ENCODE measurements around the gene KRT79. TPM values are rescaled to one million over a fixed set of nuclear protein-coding genes. Genes with fewer than 3 reads are reported as not detected.
"Not testable (repeated sequence)": the region's sequence is repeated elsewhere in the genome, so short reads cannot be mapped to it uniquely, and the experiment has no call there.

KRT79 gene
- total RNA-seq, 1 donor from 2014 or later = not detected

DNA sequence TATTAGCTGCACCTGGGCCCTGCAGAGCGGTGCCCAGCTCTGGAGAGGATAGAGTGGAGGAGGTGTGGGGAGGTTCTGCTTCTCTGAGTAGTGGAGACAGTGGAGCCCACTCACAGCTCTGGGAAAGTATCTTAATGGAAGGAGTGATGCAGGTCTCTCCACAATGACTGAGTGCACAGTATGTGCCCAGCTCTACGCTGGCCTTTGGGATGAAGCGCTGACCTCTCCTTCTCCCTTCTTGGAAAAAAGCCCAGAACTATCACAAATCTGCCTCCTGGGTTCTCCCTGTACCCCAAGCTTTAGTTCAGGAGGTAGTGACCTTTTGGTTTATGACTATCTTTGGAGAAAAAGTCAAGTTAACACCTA is 37.7 kb downstream of the KRT79 start:
- no peak overlapping the region for H3K27ac Mint-ChIP-seq (ENCODE audit: unreplicated experiment)
- TF ChIP-seq, protein P1, sequence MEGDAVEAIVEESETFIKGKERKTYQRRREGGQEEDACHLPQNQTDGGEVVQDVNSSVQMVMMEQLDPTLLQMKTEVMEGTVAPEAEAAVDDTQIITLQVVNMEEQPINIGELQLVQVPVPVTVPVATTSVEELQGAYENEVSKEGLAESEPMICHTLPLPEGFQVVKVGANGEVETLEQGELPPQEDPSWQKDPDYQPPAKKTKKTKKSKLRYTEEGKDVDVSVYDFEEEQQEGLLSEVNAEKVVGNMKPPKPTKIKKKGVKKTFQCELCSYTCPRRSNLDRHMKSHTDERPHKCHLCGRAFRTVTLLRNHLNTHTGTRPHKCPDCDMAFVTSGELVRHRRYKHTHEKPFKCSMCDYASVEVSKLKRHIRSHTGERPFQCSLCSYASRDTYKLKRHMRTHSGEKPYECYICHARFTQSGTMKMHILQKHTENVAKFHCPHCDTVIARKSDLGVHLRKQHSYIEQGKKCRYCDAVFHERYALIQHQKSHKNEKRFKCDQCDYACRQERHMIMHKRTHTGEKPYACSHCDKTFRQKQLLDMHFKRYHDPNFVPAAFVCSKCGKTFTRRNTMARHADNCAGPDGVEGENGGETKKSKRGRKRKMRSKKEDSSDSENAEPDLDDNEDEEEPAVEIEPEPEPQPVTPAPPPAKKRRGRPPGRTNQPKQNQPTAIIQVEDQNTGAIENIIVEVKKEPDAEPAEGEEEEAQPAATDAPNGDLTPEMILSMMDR (IDR thresholded peaks at IDR 0.05; ENCODE audit: partially characterized antibody, unreplicated experiment) = no peak
- H3K4me3 Mint-ChIP-seq (ENCODE audit: unreplicated experiment) = no peak overlapping the region
- H3K9me3 Mint-ChIP-seq (ENCODE audit: unreplicated experiment) = peaks cover 2% of the 10 kb centered on the region
- H3K36me3 Mint-ChIP-seq (ENCODE audit: unreplicated experiment) = no peaks in the 10 kb centered on the region
- DNase-seq = no peak
- H3K4me1 Mint-ChIP-seq (ENCODE audit: low read depth, unreplicated experiment) = peaks cover 2% of the 10 kb centered on the region
- H3K27me3 Mint-ChIP-seq (ENCODE audit: unreplicated experiment) = no peaks in the 10 kb centered on the region

DNA sequence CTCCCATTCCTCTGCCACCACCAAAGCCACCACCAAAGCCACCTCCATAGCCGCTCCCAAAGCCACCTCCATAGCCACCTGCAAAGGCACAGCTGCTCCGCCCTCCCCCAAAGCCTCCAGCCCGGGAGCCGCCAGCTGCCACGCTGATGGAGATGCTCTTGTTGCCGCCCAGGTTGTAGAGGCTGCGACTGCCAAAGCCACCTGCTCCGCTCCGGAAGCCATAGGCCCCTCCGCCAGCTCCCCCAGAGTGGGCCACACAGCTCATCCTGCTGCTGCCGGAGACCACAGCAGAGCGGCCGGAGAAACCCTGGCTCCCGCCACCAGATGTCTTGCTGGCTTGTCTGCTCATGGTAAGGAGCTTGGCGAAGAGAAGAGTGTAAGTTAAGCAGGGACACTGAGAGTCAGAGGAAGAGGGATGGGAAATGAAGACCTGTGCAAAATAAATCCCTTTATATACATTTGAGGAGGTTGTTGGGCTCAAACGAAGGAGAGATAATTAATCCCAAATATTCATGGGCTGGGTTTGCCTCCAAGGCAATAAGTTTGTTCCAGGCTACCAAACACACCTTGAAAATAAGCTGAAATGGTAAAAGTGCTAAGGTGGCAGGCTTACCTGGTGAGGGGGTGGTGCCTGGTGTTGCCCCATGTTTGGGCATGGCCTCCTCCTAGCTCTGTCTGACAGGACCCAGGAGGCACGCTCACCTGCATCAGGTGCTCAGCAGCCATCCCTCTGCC is 38.2 kb downstream of the KRT79 start, which contains the start of gene KRT3:
Gene KRT3, minus strand, starts transcription at position 424 of the 735 bp plus-strand sequence. Its CDS starts 75 bp downstream, at position 349.
- no peaks in the 10 kb centered on the region for H3K27me3 Mint-ChIP-seq (ENCODE audit: unreplicated experiment)
- H3K27ac Mint-ChIP-seq (ENCODE audit: unreplicated experiment) = no peak within 1 kb of the TSS
- no peak within 1 kb of the TSS for H3K4me3 Mint-ChIP-seq (ENCODE audit: unreplicated experiment)
- peaks cover 2% of the 10 kb centered on the region for H3K9me3 Mint-ChIP-seq (ENCODE audit: unreplicated experiment)
- no peak for DNase-seq
- H3K36me3 Mint-ChIP-seq (ENCODE audit: unreplicated experiment) = no peaks in the 10 kb centered on the region
- H3K4me1 Mint-ChIP-seq (ENCODE audit: low read depth, unreplicated experiment) = peaks cover 1% of the 10 kb centered on the region
- TF ChIP-seq, protein P1 (IDR thresholded peaks at IDR 0.05; ENCODE audit: partially characterized antibody, unreplicated experiment) = no peak

DNA sequence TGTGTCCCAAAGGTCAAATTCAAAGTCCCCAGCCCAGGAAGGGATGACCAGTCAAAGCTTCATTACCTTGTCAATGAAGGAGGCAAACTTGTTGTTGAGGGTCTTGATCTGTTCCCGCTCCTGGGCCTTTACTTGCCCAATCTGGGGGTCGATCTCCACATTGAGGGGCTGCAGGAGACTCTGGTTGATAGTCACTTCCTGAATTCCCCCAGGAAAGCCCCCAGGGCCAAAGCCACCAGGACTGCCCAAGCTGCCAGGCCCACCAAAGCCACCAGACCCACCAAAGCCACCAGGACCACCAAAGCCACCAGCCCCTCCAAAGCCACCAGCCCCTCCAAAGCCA is 38.8 kb downstream of the KRT79 start:
- not testable (repeated sequence) for H3K9me3 Mint-ChIP-seq (ENCODE audit: unreplicated experiment); H3K36me3 Mint-ChIP-seq (ENCODE audit: unreplicated experiment); H3K4me3 Mint-ChIP-seq (ENCODE audit: unreplicated experiment)

DNA sequence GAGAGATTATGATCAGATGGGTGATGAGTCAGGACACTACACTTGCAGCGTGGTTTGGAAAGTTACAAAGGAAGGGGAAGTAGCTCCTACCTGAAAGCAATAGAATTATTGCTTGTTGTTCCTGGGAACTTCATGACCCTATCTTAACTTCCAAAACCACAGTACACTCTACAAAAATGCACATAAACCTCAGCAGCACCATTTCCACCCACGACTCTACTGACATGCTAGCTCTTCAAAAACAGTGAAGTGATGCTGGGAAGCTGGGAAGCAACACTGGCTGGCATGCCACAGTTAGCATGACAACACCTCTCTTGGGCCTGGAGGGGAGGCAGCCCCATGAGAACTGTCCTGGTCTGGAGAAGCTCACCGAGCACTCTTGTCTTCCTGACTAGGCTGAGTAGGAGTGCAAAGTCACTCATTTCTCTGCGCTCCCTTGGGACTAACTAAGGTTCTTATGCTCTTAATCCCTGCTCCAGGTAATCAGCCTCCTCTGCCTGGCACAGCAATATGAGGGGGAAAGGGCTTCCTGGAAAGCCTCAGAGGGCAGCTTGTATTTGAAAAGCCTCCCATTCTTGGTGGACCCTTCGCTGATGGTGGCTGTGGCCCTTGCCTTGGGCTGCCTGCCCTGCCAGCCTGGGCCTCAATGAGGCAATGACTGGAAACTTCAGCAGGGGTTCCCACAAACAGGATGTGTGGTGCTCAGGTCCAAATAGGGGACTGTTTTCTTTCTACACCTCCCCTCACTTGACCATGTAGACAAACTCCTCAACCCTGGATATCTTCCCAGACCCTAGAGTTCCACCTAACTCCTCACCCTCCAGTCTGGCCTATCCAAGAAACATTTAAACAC is 39.4 kb downstream of the KRT79 start:
- TF ChIP-seq, protein P1 (IDR thresholded peaks at IDR 0.05; ENCODE audit: partially characterized antibody, unreplicated experiment) = no peak
- Mint-ChIP-seq H3K36me3 (ENCODE audit: unreplicated experiment) (no peaks in the 10 kb centered on the region), H3K9me3 (ENCODE audit: unreplicated experiment) (peaks cover 2% of the 10 kb centered on the region), H3K4me3 (ENCODE audit: unreplicated experiment) (no peak overlapping the region), H3K27me3 (ENCODE audit: unreplicated experiment) (no peaks in the 10 kb centered on the region), H3K4me1 (ENCODE audit: low read depth, unreplicated experiment) (no peaks in the 10 kb centered on the region), H3K27ac (ENCODE audit: unreplicated experiment) (no peak overlapping the region)
- no peak for DNase-seq

More for the DNA sequence above, 38.8 kb downstream of the KRT79 start:
- not testable (repeated sequence) for H3K27me3 Mint-ChIP-seq (ENCODE audit: unreplicated experiment); DNase-seq; H3K4me1 Mint-ChIP-seq (ENCODE audit: low read depth, unreplicated experiment); H3K27ac Mint-ChIP-seq (ENCODE audit: unreplicated experiment)

DNA sequence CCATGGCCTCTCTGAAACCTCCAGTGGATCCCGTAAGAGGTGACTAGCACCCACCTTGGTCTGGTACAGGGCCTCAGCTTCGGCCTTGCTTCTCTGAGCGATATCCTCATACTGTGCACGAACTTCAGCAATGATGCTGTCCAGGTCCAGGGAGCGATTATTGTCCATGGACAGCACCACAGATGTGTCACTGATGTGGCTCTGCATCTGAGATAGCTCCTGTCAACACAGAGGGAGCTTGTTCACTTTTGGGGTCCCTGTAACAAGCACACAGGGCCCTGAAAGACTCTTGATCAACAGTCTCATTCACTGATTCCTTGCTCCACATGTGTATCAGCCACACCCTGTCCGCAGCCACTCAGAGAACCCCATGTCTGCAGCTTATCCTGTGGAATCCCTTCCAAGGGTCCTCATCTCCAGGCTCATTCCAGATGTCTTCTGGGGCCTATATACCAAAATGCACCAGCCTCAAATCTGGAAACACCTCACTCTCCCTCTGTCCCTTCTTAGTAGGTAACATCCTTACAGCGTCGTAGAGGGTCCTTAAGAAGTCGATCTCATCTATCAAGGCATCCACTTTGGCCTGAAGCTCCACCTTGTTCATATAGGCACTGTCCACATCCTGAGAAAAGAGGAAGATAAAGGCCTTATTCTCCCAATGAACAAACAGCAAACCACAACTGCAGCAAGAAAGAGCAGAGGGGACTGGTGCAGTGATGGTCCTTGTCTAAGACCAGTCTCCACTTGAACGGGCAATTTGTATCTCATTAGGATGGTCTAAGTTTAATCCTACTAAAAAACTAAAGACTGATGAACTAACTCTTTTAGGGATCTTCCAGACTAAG is 41.7 kb downstream of the KRT79 start:
- no peak for DNase-seq
- no peaks in the 10 kb centered on the region for H3K27me3 Mint-ChIP-seq (ENCODE audit: unreplicated experiment)
- no peak overlapping the region for H3K4me3 Mint-ChIP-seq (ENCODE audit: unreplicated experiment)
- H3K4me1 Mint-ChIP-seq (ENCODE audit: low read depth, unreplicated experiment) = no peaks in the 10 kb centered on the region
- TF ChIP-seq, protein P1 (IDR thresholded peaks at IDR 0.05; ENCODE audit: partially characterized antibody, unreplicated experiment) = no peak
- no peak overlapping the region for H3K27ac Mint-ChIP-seq (ENCODE audit: unreplicated experiment)
- H3K9me3 Mint-ChIP-seq (ENCODE audit: unreplicated experiment) = peaks cover 2% of the 10 kb centered on the region
- H3K36me3 Mint-ChIP-seq (ENCODE audit: unreplicated experiment) = no peaks in the 10 kb centered on the region

Measured in glutamatergic neuron (in vitro differentiated cells).